Left renal cortex interstitium (tissue), 4 donors: Measurements from ENCODE around the gene RAPSN. TPM values are rescaled to one million over a fixed set of nuclear protein-coding genes. Genes with fewer than 3 reads are reported as not detected.

ENCODE experiments used
- DNase-seq, 4 donors: peaks; one replicate each; pipeline ENCODE4 v3.0.0-alpha.2; 2013; ENCODE audit warnings: low read depth in 4 of 4, low spot score in 2 of 4, missing footprints in 1 of 4
- polyA plus RNA-seq, 4 donors: library from polyadenylated mRNA; unstranded; fragments of 120-200 nt; gene quantifications; one replicate each; pipeline ENCODE4 v1.2.1, GENCODE V29; 2013; ENCODE audit not compliant: insufficient read length in 4 of 4

Gene RAPSN
- polyA plus RNA-seq, 4 donors: 0.10 to 0.30 (median 0.21) TPM; not detected in 1

DNA sequence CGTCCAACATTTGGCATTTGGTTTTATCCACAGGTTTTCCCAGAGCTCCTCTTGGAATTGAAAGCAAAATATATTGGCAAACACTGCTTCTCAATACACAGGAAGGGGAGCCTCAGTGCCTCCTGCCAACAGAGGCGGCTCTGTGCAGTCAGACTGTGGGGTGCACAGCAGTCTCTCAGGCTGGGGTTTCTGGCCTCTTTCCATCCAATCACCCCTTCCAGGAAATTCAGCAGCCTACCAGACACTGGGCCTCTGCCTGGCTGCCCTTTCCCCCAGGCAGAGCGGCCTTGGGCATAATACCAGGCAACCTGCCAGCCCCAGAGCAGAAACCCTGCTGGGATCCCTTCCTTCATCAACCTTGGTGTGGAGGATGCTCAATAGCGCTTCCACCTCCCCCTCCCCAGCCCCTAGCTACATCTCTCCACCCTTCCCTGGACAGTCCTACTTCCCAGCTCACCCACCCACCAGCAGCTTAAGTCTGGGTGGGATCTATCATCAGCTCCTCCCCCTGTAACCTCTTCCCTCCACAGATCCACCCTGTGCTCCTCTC lies 17.8 kb upstream of the RAPSN start:
- DNase-seq: no peak

DNA sequence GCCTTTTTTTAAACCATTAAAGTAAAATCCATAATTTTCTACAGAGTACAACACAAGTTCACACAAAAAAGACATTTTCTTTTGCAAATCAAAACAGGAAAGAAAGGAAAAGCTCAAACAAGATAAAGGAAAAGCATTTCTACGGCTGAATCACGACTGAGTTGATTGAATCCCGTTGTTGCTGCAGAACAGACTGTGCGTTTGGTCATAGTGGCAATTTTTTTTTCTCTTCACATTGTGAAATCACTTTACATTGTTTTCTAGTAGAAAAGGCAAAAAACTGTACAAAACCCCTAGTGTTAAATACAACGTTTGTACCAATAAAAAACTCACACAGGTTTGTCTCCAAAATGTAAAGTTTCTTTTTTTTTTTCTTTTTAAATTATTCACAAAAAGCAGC lies 17.3 kb upstream of the RAPSN start:
- DNase-seq: no peak

DNA sequence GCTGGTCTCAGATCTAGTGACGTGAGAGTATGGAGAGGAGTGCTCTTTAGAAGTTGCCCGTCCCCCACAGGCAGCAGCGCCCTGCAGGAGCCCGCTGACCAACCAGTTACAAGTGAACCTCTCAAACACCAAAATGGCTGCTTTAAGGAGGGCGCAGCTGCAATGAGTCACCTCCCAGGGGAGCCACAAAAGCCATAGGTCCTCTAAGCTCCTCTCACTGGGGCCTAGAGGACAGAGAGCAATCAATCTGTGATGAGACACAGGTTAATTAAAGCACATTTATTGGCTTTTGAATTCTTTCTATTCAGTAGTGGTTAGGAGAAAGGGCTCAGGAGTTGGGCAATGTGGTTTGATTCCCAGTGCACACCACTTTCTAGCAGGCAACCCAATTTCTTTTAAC lies 15.5 kb upstream of the RAPSN start:
- DNase-seq: no peak

DNA sequence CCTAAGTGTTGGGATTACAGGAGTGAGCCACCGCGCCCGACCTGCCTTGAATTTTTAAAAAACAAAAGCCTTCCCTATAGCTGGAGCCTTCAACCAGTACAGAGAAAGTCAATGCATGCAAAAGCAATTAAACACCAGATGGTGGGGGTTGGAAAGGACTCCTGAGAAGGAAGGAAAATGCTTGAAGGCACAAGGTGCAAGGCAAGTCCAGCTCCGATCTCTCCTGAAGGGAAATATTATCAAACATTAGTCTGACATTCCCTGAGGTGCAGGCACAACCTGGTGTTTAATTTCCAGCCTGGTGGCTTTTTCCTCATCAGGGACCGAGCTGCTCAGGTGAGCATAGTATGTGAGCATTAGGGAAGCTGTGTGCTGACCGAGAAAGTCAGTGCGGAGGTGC lies 12.9 kb upstream of the RAPSN start:
- no peak for DNase-seq

DNA sequence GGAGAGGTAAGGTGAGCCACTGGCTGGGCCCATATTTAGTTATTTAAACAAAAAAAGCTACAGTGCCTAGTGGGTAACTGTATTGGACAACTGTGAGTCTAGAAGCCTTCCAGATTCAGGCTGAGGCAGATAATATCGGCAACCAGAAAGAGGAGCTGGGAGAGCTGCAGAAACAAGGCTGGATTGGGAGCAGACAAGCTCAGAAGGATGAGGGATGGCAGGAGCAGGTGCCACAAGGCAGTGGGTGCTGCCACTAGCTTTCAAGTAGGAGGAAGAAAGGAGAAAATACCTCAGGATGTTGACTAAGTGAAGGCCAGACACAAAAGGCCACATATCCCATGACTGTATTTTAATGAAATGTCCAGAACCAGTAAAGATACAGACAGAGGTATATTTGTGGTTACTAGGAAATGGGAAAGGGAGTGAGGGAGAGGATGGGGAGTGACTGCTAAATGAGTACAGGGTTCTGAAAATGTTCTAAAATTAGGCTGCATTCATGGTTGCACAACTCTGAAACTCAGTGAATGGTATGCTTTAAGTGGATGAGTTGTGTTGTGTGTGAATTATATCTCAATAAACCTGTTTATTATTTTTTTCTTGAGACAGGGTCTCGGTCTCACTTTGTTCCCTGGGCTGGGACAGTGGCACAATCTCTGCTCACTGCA lies 11.8 kb upstream of the RAPSN start:
- DNase-seq: no peak

DNA sequence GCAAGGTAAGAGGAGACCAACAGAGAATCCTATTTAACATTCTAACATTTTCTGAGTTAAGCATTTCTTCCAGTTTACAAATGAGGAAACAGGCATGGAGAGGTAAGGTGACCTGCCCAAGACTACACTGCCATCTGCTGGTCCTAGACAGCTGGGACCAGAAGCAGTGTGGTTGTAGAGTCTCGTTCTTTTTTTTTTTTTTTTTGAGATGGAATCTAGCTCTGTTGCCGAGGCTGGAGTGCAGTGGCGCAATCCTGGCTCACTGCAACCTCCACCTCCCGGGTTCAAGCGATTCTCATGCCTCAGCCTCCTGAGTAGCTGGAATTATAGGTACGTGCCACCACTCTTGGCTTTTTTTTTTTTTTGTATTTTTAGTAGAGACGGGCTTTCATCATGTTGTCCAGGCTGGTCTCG lies 5.3 kb upstream of the RAPSN start:
- peak; percentile 34 to 75 (median 52) for DNase-seq

DNA sequence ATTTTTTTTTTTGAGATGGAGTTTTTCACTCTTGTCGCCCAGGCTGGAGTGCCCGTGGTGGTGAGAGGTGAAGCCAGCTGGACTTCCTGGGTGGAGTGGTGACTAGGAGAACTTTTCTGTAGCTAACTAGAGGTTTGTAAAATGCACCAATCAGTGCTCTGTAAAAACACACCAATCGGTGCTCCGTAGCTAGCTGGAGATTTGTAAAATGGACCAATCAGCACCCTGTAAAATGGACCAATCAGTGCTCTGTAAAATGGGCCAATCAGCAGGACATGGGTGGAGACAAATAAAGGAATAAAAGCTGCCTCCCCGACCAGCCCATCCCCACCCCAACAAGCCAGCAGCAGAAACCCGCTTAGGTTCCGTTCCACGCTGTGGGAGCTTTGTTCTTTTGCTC lies 4.4 kb upstream of the RAPSN start:
- no peak for DNase-seq

DNA sequence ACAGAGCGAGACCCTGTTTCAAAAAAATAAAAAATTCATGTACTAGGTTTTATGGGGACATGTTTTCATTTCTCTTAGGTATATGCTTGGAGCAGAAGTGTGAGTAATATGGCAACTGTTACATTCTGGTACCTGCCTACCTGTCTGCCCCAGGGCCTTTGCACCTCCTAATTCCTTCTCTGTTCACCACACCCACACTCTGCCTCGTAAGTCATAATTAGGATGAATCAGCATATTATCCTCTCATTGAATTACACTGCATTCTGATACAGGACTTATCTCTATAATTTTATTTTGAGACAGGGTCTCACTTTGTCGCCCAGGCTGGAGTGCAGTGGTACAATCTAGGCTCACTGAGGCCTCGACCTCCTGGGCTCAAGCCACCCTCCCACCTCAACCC lies 3.1 kb upstream of the RAPSN start:
- no peak for DNase-seq

DNA sequence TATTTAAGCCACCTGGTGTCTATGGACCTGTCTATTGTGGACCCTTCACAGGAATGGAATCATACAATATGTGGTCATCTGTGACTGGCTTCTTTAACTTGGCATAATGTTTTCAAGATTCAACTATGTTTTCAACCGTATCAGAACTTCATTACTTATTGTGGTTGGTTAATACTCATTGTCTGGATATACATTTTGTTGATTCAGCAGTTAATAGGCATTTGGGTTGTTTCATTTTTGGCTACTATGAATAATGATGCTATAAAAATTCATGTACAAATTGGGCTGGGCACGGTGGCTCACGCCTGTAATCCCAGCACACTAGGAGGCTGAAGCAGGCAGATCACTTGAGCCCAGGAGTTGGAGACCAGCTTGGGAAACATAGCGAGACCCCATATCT lies 2.5 kb upstream of the RAPSN start:
- no peak for DNase-seq

DNA sequence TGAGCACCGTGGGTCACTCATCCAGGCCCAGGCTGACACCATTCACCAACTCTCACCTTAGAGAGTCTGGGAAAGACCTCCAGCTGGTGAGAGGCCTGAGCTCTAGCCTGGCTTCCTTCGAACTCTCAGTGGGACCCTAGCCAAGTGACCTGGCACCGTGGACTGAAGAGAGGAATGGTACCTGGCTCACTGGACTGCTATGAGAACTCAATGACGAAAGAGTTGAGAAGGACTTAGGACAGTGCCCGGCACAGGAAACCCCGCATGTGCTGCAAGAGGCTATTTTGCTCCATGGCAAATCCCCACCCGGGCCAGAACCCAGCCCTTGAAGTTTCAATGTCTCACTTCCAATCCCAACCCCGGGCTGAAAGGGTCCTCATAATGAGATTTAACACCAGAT lies 605 bp upstream of the RAPSN start:
- DNase-seq: no peak

DNA sequence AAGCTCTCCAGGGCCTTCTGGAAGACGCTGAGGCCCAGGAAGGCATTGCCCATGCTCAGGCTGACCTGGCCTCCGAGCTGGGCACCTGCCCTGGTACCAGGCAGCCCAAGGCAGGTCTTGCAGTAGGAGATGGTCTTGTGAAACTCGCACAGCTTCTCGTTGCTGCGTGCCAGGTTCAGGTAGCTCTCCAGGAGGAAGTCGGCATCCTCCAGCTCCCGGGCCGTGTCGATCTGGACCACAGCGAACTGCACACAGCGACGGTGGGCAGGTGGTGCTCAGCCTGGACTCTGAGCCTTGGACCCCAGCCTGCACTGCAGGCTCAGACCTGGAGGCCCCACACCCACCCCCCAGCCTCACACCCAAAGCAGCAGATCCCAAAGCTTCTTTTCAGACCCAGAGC lies 1.0 kb downstream of the RAPSN start:
- DNase-seq: no peak

DNA sequence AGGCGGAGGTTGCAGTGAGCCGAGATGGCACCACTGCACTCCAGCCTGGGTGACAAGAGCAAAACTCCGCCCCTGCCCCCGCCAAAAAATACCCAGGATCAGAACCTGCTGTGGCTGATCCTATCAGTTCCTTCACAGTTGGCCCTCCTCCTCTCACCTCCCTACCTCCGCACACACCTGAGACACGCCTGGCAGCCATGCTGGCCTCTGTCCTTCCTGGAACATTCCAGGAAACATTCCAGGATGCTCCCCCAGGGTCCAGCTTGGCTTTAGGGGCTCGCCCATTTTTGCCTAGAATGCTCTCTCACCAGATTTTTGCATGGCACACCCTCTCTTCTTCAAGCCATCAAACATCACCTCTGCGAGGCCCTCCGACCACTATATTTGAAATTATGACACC lies 2.1 kb downstream of the RAPSN start:
- no peak for DNase-seq

DNA sequence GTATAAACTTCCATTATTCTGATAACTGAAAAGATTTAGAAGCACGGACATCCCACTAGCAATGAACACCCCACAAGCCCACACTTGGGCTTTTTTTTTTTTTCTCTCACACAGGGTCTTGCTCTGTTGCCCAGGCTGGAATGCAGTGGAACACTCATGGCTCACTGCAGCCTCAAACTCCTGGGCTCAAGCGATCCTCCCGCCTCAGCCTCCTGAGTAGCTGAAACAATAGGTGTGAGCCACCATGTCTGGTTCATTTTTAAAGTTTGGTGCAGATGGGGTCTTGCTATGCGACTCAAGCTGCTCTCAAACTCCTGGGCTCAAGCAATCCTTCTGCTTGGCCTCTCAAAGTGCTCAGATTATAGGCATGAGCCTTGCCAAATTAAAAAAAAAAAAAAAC lies 3.1 kb downstream of the RAPSN start:
- no peak for DNase-seq

DNA sequence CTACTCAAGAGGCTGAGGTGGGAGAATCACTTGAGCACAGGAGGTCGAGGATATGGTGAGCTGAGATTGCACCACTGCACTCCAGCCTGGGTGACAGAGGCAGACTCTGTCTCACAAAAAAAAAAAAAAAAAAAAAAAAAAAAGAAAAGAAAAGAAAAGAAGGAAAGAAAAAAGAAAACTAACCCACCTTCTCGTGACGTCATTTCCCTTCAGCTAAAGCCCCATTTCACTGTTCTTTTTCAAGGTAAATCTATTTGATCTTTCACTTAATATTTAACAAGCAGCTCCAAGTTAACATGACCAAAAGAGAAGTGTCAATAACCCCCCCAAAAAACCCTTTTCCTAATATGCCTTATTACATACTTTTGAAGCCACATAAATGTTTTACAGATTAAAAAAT lies 5.1 kb downstream of the RAPSN start:
- DNase-seq: no peak

DNA sequence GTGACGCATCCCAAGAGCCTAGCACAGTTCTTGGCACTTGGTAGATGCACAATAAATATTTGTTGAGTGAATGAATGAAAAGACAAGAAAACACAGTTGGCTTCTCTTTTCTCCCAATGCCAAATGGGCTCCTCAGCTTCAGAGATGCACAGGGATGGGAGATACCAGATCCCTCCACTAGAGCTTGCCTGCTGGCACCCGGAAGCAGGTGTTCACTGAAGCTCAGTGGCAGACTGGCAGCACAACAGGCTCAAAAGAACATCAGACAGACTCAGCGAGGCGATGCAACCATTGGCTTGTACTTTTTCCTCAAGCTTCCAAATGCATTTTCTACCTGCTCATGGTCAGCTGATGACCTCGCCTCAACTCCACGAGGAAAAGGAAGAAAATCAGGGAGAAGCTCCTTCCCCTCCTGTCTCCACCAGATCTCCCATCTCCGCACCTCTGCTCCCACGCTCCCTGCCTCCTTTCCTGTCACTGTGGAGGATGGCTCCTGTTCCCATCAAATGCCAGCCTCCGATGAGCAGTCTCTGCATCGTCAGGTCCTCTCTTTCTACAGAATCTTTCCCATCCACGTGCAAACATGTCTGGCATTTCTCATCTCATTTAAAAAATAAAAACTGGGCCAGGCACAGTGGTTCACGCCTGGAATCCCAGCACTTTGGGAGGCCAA lies 5.8 kb downstream of the RAPSN start:
- DNase-seq: no peak

DNA sequence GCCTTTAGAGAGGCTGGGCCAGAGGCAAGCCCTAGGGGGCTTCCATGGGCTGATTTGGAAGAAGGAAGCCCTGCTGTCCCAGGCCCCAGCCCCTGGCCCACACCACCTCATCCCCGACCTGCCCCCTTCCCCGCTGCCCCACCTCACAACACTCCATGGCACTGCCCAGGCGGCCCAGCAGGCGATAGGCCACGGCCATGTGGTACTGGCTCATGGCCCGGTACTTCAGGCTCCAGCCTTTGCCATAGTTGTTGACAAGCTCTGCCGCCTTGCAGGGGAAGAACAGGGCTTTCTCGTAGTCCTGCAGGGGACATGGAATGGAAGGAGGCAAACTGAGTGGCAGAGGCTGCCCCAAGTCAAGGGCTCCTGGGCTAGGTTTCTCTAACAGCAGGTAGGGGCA lies 6.4 kb downstream of the RAPSN start:
- no peak for DNase-seq

DNA sequence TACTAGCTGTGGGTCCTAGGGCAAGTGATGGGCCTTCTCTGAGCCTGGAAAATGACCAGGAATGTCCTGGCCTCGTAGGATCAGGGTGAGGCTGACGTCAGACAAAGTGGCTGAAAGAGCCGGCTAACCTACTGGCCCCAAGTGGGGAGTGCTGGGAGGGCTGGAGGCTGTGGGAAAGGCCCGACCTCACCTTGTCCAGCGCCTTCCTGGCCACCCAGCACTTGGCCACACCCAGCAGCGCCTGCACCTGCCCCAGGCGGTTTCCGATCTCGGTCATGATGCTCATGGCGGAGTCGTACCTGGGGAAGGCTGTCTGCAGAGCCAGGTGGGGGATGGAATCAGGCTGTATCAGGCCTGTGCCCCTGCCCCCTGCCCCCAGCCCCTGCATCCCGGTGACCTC lies 7.5 kb downstream of the RAPSN start:
- DNase-seq: no peak

DNA sequence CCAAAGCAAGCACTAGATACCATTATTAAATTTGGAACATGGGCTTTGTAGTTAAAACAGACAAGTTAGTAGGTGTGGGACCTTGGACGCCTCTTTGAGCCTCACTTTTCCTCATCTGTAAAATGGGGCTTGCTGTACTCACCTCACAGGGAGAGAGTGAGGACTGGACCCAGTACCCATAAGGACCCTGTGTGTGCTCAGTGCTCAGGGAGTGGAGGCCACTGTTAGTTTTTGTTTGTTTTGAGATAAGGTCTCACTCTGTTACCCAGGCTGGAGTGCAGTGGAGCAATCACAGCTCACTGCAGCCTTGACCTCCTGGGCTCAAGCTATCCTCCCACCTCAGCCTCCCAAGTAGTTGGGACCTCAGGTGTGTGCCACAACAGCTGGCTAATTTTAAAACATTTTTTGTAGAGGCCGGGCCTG lies 8.9 kb downstream of the RAPSN start:
- DNase-seq: no peak

DNA sequence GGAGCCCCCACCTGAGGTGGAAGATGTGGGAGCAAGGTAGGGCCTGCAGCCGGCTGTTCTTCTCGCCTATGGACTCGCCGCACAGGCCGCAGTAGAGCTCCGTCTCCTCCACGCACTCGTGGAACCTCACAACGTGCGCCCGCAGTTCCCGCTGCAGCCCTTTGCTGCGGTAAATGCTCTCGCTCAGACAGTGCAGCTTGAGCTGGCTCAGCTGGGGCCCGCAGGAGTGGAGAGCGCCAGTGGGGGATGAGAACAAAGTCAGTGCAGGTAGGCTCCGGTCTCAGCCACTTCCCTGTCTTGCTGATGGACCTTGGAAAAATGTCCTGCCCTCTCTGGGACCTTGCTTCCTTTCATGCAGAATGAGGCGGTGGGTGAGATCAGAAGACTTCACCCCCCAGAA lies 10.2 kb downstream of the RAPSN start:
- no peak for DNase-seq

DNA sequence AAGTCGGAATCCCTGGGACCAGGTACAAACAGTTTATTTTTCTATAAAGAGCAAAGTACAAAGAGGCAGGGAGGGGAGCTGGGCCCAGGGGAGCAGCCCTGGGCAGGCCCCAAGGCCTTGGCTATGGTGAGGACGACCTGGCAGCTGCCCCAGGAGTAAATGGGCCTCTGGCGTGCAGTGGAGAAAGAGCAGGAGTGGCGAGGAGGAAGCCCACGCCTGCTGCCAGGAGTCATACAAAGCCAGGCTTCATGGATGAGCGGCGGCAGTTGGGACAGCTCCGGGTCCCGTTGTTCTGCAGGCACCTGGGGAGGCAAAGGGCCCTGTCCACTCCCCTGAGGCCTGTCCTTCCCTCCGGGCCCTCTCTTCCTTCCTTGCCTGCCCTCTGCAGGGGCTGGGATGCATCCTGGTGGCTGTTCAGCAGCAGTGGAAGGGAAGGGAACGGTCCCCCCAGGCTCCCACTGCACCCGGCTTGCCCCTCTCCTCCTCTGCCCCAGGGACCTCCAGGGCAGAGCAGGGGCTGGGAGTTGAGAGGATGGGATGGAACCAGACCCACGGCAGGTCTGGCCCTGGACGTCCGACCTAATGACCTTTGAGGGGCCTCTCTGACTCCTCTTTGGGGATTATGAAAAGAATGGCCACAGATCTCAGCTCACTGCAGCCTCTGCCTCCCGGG lies 11.1 kb downstream of the RAPSN start:
- DNase-seq: no peak

DNA sequence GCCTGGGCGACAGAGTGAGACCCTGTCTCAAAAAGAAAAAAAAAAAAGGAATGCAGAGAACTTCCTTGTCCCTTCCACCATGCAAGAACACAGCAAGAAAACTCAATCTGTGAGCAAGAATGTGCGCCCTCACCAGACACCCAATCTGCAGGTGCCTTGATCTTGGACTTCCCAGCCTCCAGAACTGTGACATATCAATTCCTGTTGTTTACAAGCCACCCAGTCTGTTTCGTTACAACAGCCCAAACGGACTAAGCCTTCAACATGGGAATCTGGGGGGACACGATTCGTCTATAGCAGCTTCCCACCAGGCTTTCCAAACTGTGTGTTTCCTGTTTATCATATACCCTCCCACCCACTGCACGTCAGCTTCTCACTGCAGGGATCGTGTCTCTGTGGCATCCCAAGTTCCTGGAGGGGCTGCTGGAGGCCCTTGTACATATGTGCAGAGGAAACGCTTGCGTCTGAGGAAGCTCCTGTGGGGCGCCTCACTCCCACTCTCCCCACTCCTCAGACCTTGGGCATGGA lies 11.7 kb downstream of the RAPSN start:
- no peak for DNase-seq

DNA sequence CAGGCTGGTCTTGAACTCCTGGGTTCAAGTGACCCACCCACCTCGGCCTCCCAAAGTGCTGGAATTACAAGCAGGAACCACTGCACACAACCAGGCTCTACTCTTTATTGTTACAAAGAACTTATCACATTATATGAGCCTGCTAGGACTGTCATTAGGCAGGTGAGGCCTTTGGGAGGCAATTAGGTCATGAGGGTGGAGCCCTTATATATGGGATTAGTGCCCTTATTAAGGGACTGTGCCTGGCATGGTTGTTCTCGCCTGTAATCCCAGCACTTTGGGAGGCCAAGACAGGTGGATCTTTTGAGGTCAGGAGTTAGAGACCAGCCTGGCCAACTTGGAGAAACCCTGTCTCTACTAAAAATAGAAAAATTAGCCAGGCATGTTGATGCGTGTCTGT lies 12.2 kb downstream of the RAPSN start:
- DNase-seq: no peak
